ENCODE measurements around the gene KPNA6.
"Not testable (repeated sequence)": the region's sequence is repeated elsewhere in the genome, so short reads cannot be mapped to it uniquely, and the experiment has no call there.

The KPNA6 gene

GRCh38 chr1:32100807-32101708 lies 6.8 kb upstream of the KPNA6 start:
- DNase-seq: no peak

DNA sequence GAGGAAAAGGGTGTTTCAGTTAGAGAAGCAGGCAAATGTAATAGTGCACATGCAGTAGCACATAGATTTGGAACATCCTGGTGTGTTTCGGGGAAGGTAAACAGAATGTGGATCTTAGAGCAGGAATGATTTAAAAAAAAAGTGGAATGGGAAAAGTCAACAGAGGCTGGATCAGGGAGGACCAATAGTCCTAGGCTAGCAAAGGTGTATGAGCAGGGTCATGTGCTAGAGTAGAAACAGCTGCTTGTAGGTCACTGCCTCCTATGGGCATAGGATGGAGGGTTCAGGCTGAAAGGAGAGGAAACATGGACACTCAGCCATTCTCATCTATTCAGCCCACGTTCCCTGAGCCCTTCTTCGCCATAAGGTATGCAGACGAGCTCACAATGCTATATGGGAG lies 3.7 kb upstream of the KPNA6 start:
- no peak for DNase-seq

DNA sequence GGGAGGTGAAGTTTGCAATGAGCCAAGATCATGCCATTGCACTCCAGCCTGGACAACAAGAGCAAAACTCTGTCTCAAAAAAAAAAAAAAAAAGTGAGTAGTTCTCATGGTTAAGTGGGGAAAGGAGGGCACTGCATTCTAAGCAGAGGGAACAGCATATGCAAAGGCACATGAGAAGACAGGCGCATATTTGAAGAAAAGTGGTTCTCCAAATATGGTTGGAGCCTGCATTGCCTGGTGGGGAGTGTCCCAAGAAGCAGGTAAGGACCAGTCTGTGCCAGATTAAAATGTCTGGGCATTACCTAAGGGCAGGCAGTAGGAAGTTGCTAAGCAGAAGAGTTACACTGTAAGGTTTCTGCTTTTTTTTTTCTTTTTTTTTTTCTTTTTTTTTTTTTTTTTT lies 2.5 kb upstream of the KPNA6 start:
- no peak for DNase-seq

GRCh38 chr1:32106663-32107275 lies 1.1 kb upstream of the KPNA6 start:
- DNase-seq: no peak

DNA sequence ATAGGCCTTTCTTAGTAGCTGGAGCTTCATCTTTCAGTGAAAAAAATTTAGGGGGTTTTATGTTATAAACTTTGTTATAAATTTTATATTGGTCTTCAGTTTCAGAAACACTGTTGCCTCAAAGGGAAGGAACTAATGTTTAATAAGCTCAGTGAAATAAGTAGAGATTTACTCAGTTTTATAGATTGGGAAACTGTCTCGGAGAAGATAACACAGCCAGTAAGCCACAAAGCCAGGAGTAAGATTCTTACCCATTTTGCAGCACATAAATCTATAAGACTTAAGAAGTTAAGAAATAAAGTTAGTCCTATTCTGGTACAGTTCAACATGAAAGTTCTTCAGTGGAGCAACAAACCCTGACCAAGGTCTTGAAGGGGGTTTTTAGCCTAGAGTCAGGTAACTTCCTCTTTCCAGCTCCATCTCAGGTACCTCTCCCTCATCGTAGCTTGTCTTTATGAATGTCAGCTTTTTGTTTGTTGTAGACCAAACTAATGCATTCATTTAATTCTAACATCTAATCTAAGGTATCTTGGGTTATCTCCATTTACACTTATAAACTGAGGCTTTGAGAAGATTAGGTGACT lies 3.3 kb downstream of the KPNA6 start:
- no peak for DNase-seq

DNA sequence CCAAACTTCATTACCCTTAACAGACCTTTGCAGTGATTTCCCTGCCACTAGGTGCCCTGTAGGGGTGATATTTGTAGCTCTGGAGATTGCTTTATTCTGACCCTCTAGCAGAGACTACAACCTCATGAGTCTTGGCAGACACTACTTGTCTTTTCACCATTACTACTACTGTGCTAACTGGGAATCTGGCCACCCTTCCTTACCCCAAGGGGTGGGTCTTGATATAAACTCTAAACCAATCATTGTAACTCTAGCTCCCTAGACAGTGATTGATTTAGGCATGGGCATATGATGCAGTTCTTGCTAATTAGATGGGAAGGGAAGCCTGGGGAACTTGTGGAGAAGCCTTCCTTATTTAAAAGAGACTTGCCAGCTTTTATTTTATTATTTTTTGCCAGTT lies 3.9 kb downstream of the KPNA6 start:
- DNase-seq: no peak

DNA sequence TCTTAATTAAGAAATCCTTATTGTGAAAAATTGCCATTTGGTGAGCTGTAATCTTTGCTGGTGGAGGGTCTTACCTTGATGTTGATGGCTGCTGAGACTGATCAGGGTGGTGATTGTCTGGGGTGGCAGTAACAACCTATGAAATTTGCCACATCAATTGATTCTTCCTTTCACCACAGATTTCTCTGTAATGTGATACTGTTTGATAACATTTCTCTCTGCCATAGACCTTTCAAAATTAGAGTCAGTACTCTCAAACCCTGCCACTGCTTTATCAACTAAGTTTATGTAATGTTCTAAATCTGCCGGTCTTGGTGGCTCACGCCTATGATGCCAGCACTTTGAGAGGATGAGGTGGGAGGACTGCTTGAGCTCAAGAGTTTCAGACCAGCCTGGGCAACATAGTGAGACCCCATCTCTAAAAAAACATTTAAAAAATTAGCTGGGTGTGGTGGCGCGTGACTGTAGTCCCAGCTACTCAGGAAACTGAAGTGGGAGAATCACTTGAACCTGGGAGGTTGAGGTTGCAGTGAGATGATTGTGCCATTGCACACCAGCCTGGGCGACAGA lies 5.0 kb downstream of the KPNA6 start:
- DNase-seq: no peak

GRCh38 chr1:32113436-32113835 lies 5.6 kb downstream of the KPNA6 start:
- not testable (repeated sequence) for DNase-seq

DNA sequence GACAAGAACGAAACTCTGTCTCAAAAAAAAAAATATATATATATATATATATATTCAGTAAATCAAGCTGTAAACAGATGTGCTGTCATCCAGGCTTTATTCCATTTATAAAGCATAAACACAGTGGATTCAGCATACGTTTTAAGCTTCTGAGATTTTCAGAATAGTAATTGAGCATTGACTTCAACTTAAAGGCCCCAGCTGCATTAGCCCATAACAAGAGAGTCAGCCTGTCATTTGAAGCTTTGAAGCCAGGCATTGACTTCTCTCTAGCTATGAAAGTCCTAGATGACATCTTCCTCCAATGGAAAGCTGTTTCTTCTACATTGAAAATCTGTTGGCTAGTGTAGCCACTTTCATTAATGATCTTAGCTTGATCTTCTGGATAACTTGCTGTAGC lies 6.6 kb downstream of the KPNA6 start:
- no peak for DNase-seq

GRCh38 chr1:32115496-32115895 lies 7.6 kb downstream of the KPNA6 start:
- DNase-seq: no peak

DNA sequence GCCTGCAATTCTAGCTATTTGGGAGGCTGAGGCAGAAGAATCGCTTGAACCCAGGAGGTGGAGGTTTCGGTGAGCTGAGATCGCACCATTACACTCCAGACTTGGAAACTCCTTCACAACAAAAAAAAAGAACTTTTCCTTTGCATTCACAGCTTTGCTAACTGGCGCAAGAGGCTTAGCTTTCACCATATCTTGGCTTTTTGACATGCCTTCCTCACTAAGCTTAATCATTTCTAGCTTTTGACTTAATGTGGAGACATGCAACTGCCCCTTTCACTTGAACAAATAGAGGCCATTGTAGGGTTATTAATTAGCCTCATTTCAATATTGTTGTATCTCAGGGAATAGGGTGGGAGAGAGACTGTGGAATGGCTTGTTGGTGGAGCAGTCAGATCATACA lies 8.7 kb downstream of the KPNA6 start:
- DNase-seq: no peak

DNA sequence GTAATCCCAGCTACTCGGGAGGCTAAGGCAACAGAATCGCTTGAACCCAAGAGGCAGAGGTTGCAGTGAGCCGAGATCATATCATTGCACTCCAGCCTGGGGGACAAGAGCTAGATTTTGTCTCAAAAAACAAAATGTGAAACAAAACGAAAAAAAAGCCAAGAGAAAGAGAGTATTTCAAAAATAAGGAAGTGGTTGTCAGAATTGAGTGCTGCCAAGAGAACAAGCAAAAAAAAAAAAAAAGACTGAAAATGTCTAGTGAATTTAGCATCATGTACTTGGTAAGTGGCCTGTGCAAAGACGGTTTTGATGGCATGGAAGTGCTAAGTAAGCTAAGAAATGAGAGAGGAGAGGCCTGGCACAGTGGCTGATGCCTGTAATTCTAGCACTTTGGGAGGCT lies 14.3 kb downstream of the KPNA6 start:
- DNase-seq: no peak

- DNase-seq: not testable (repeated sequence)
Observed at GRCh38 chr1:32123361-32123760, 15.5 kb downstream of the KPNA6 start.

GRCh38 chr1:32125313-32125712 lies 17.5 kb downstream of the KPNA6 start:
- no peak for DNase-seq

DNA sequence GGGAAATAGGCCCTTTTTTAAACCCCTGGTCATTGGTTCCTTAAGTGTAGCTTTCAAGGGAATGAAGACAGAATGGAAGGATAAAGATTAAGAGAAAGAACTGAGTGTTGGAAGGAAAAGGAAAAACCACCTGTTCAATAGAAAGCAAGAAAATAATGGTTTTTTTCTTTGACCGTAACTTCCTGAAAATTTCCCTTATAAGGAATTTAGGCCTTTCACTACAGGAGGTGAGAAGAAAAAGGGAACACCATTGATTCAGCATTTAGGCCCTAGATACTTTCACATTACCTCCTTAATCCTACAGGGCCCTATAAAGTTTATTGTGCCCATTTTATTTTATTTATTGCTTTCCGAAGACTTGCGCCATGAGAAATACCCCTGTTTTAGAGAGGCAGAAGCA lies 18.9 kb downstream of the KPNA6 start:
- no peak for DNase-seq

DNA sequence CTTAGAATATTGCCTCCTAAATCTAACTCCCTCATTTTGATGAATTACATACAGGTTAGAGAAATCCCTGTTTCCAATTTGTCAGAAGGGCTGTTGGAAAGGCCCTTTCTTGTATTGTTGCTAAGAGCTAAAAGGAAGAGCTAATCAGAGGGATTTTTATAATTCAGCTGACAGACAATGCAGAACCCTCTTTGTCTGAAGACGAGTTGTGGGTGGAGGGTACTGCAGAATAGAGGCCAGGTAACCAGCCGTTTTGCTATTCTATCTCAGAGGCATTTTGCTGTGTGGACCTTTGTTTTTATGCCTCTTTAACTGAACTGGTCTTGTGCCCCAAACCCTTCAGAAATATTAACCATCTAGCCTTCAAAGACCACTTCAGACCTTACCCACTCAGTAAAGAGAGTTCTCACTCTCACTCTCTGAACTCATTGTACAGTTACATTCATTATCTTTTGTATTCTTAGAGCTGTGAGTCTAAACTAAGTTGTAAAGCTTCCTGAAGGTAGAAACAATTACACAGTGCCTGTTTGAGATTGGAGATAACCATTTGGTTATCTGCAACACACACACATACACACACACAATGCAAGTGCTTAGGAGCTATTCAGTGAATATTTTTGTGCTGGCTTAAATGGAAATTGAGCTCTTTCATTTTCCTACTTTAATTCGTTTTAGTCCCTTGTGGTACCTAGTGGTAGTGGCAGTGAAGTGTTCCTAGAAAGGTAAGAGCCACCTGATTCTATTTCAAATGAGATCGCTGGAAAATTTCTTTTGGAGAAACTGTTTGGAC lies 19.7 kb downstream of the KPNA6 start:
- no peak for DNase-seq

GRCh38 chr1:32128479-32128878 lies 20.6 kb downstream of the KPNA6 start:
- no peak for DNase-seq

DNA sequence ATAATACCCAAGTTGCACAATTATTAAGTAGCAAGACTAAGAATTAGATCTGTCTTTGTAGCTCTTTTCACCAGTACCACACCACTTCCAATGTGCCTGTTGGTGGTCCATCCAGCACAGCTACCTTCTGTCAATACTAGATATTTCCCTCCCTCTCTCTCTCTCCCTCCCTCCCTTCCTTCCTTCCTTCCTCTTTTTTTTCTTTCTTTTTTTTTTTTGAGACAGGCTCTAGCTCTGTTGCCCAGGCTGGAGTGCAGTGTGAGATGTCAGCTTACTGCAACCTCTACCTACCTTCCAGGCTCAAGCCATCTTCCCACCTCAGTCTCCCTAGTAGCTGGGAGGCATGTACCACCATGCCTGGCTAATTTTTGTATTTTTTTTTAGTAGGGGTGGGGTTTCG lies 21.1 kb downstream of the KPNA6 start:
- DNase-seq: no peak

- DNase-seq: not testable (repeated sequence)
Observed at GRCh38 chr1:32133950-32134280, 26.1 kb downstream of the KPNA6 start.

- DNase-seq: no peak
Observed at GRCh38 chr1:32137111-32137510, 29.3 kb downstream of the KPNA6 start.

DNA sequence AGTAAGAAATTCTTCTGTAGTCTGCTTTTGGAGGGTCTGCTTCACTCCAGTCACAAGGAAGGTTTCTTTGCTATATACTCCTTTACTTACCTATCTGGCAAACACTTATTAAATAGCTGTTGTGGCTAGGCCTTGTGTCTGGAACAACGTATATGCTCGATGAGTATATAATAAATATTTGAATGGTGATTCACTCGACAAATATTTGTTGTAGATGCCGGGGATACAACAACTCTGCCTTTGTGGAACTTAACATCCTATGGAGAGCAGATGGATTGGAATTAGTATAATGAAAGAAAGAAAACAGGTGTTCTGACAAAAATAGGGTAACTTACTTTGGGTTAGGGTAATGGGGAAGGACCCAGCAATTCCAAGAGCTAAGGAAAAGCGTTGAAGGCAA lies 31.1 kb downstream of the KPNA6 start:
- DNase-seq: no peak

GRCh38 chr1:32142446-32143301 lies 34.8 kb downstream of the KPNA6 start:
- peak; percentile 32 for DNase-seq

All from COR-L47 (cell line).